LoVo (cell line): ENCODE measurements around the gene ASPHD1.
"Not testable (repeated sequence)": the region's sequence is repeated elsewhere in the genome, so short reads cannot be mapped to it uniquely, and the experiment has no call there.

Source experiments
- DNase-seq: peaks from one replicate; pipeline ENCODE4 v3.0.0-alpha.2; 2016; ENCODE audit warnings: low spot score

Gene ASPHD1

DNA sequence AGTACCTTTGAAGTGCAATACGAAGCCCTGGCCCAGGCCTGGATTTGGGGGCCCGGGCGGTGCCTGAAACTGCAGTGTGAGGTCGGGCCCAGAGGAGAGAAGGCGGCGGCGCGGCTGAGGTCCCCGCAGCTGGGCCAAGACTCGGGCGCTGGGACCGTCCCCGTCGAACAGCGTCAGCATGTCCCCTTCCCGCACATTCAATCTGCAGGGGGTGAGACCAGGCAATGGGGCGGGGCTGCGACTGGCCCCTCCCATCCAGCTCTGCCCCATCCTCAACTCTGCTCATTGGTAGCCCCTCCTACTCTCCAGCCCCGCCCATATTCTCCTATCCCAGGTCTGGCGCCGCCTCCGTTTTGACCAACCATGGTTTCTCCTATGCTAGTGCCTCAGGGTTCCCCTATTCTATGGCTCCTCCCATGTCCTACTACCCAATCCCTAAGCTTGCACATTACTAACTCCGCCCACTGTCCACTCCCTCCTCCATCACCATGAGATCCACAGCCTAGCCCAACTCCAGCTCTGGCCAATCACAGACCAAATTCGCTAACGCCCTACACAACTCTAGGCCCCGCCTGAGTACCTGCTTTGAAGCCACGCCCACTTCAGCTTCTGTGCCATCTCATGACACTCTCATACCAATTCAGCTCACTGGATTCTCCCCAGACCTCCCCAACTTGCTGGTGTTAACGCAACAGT, 22.9 kb upstream of the ASPHD1 start:
- no peak for DNase-seq

DNA sequence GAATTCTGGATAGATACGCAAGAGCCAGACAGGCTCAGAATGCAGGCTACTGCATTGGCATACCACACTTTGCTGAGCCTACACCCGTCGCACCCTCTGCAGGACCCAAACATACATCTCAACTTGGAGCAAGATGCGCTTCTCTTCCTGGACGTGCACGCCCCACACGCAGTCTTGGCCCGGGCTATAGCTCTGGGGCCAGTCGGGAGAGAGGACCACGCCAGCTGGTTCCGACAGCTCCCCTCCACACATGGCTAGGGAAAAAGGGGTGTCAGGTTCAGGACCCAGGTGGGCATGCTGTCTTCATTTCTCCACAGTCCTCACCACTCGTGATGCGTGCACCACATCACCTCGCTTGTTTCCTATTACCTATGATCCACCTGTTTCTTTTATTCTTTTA, 22.1 kb upstream of the ASPHD1 start:
- no peak for DNase-seq

DNA sequence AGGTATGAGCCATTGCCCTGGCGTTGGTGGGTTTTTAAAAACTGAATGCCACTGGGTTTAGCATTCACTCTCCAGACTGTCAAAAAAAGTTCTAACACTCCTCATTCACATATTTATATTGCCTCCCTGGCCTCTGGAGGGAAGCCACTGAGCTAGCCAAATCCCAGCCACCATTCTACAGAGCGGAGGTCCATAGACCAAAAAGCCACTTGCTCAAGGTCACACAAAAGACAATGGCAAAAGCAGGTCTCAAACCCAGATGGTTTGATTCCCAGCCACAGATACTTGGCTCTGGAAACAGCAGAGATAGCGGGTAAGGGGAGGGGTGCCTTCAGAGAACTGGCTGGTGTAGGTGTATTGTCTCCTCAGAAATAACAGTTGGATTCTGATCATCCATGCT, 19.2 kb upstream of the ASPHD1 start:
- no peak for DNase-seq

DNA sequence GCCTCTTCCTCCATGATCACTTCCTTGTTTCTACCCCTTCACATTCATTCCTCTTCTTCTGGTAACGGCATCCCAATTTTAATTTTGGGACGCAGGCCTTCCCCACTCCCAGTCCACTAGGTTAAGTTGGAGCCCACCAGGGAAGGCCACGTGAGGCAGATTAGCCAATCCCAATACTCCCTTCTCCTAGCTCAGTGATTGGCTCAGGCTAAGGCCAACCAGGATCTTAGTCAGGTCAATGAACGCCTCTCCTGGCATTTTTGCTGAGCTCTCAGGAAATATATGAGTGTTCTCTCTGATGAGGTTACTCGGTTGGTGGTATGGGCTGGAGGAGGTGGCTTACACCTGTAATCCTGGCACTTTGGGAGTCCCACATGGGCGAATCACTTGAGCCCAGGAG, 16.3 kb upstream of the ASPHD1 start:
- no peak for DNase-seq

DNA sequence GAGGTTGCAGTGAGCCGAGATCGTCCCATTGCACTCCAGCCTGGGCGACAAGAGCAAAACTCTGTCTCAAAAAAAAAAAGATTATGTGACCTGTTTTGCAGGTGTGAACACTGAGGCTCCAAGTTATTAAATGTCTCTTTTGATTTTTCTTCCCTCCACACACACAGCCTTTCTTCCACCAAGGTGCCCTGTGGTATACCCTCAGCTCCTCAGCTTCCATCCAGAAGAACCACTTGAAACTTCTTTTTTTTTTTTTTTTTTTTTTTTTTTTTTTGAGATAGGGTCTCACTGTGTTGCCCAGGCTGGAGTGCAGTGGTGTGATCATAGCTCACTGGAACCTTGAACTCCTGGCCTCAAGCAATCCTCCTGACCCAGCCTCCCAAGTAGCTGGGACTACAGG, 10.9 kb upstream of the ASPHD1 start:
- not testable (repeated sequence) for DNase-seq

DNA sequence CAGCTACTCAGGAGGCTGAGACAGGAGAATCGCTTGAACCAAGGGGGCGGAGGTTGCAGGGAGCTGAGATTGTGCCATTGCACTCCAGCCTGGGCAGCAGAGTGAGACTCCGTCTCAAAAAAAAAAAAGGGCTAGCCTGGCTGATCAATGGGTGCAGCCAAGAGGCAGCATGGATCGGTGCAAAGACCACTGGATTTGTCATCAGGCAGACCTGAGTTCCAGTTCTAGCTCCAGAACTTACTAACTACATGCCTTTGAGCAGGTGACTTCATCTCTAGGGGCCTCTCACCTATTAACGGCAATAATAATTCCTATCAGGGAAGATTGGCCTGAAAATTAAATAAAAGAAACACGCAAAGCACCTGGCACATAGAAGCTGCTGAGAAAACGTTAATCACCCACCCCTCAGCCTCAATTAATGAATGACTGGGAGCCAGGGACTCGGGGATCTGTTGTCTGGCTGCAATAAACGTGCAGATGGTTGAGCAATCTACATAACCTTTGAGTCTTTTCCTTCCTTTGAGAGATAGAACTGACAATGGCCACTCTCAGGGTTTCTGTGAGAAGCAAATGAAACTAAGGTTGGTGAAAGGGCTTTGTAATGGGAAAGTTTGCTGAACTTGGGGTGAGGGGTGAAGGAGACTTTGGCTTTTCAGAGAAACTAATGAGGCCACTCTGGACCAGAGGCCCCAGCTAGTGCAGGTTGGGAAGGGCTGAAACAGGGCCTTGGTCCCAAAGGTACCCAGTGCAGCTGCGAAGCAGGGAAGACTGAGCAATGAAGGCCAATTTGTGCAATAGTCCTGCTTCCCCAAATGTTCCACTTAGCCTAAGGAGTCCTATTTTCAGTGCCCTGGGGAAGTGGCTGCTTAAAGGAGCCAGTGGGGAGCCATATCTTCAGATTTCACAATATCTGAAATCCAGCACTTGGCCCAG, 8.5 kb upstream of the ASPHD1 start:
- no peak for DNase-seq

DNA sequence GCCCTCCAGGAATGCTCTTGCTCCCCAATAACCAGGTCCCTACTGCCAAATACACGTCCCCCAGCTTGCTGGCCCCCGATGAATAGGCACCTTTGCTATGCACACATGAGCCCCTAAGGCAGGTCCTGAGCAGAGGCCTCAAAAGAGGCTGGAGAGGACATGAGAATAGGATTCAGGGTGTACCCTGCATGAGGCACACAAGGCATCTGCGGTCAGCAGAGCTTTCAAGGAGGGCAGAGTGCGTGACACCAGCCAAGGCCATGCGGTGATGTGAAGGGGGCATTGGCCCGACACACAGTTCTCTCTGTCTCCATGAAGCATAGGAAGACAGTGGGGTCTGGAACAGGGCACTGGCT, 7.9 kb upstream of the ASPHD1 start:
- no peak for DNase-seq

DNA sequence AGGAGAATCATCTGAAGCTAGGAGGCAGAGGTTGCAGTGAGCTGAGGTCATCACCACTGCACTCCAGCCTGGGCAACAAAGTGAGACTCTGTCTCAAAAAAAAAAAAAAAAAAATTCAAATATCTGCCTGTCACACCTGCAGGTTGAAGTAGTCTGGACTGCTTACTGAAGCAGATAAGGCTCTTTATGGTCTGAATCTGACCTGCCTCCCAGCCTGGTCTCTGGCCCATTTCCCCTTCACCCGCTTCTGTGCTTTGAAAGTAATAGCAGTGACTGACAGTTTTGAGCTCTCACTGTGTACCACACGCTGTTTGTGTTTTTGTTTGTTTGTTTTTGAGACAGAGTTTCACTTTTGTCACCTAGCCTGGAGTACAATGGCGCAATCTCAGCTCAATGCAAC, 6.7 kb upstream of the ASPHD1 start:
- DNase-seq: no peak

DNA sequence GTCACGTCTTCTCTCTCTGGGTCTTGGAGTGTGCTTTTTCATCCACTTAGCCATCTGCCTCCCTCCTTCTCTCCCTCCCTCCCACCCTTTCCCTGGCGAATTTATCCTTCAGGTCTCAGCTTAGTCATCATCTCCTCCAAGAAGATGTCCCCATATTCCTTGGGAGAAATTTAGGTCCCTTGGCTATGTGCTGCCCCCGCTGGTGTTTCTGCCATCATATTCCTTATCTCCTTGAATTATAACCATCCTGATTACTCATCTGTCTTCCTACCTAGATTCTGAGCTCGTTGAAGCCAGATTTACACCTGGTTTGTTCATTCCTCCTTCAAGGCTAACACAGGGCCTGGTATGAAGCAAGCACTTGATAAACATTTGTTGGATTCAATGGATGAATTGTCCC, 5.9 kb upstream of the ASPHD1 start:
- no peak for DNase-seq

DNA sequence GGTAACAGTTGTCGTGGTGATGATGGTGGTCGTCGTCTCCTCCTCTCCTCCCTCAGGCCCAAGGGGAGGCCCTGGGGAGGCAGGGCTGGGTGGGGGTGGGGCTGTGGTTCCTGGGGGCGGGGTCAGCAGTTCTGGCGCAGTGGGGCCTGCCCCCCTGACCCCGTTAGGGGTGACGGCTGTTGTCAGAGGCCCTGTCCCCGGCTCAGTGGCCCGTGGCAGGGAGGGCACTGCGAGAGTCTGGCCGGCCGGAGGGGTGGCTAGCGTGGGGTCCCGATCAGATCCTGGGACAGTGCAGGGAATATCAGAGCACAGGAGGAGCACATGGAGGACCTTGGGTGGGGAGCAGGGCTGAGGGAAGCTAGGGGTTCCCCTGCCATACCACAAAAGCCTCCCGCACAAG, 3.4 kb upstream of the ASPHD1 start:
- DNase-seq: no peak

DNA sequence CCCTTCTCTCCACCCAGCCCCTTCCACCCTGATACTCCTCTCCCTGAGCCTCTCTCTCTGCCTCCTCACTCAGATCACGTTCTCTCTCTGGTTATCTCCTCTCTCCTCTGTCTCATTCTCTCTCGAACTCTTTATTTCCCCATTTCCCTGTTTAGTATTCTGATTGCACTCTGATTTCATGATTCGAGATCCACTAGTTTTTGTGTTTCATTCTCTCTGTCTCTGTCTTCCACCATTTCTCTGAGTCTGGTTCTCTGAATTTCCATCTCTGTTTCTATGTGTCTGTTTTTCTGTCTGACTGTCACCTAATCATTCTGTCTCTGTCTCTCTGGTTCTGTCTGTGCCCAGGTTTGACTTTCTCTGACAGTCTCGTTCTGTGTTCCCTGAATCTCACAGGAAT, 3.0 kb upstream of the ASPHD1 start:
- no peak for DNase-seq

DNA sequence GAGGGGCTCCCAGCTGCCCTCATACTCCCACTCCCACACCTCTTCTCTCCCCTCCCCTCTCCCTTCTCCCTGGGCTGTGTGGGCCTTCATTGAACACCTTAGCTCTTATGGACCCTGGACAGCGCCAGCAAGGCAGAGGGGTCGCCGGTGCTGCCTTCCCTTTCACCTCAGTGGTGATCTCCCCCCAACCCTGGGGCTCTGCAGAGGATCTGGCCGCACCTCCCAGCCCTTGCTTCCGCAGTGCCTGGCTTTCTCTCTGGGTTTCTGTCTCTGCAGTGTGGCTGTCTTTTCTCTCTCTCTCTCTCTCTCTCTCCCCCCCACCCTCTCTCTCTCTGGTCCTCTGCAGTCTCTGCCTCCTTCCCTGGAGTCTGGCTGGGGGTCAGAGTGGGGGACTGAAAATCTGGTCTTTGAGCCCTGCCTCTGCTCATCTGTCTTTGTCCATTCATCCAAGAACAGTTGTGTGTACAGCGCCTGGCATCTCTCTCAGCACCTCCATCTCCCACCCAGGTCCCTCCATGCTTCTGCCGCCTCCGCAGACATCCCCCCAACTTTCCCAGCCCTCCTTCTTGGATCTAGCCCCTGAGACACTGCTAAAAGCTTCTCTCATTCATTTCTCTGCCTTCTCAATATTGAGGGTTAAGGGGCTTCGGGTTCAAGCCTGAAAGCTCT, 2.0 kb upstream of the ASPHD1 start:
- no peak for DNase-seq

DNA sequence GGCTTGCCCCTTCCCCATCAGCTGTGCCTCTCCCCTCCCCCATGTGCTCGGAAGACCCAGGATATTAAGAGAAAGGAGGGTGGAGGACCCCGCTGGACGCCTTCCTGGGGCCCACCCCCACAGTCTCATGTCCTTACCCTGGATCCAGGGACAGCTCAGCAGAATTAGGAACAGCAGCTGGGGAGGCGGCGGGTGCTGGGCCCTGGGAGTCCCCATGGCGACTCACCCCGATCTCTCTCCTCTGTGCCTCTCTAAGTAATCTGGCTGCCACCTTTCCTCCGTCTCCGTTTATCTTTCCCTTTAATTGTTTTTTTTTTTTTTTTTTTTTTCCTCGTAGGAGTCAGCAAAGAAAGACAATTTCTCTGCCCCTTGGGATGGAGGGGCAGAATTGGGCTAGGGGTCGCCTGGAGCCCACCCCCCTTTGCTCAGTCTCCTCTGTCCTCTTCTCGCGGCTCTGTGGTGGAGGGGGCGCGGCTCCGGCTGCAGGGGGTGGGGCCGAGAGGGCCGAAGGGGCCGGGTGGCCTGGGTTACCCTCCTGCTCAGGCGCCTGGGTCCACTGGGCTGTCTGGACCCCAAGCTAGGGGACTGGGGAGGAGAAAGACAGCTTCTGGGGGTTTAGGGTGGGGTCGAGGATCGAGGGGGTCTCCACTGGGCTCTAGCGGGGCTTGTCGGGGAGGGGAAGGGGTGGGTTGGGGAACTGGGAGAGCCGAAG, 1.3 kb upstream of the ASPHD1 start:
- no peak for DNase-seq

DNA sequence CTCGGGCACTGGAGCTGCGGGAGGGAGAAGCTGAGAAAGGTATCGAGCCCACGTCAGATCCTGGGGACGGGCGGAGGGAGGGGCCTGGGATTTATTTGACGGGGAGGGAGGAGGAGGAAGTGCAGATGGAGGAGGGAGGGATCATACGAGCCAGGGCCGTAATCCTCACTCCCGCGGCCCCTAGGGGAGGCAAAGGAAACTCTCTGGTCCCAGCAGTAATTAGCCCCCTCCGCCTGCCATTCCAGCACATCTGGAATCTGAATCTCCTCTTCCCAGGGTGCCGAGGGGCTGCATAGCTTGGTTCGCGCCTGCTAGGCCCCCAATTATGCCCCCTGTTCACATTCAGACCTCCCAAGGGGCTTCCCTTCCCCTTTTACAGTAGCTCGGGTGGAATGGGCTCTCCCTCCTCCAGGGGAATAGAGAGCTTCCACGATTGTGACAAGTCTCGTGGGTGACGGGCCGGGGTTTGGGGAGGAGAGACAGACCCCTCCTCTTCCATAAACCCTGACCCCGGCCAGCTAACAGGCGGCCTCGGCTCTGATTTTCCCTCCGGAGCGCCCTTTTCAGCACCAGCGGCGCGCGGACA, 679 bp upstream of the ASPHD1 start, which contains the start of gene SEZ6L2:
Gene SEZ6L2 (minus strand): TSS at position 35 of the 586 bp plus-strand sequence. CDS start 531 bp downstream, outside the sequence.
- DNase-seq: peak; percentile 87

DNA sequence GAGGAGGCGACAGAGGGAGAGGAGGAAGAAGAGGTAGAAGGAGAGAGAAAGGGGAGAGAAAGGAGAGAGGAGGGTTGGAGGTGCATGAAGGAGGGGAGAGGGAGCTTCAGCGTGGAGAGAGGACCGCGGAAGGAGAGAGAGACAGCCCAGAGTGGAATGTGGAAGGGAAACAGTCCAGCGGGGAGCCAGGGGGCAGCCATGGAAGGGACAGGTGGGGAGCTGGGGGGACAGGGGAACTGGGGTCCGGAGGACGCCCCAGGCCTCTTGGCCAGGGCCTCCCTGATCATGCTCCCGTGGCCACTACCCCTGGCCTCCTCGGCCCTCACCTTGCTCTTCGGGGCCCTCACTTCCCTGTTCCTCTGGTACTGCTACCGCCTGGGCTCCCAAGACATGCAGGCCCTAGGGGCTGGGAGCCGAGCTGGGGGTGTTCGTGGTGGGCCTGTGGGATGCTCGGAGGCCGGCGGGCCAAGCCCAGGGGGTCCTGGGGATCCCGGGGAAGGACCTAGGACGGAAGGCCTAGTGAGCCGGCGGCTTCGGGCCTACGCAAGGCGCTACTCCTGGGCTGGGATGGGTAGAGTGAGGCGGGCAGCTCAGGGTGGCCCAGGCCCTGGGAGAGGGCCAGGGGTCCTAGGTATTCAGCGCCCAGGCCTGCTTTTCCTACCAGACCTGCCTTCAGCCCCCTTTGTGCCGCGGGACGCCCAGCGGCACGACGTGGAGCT, 759 bp downstream of the ASPHD1 start:
- DNase-seq: no peak

DNA sequence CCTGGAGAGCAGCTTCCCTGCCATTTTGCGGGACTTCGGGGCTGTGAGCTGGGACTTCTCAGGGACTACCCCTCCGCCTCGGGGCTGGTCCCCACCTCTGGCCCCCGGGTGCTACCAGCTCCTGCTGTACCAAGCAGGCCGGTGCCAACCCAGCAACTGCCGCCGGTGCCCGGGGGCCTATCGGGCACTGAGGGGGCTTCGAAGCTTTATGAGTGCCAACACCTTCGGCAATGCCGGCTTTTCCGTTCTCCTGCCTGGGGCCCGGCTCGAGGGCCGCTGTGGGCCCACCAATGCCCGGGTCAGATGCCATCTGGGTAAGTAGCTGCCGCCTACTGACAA, 1.3 kb downstream of the ASPHD1 start:
- no peak for DNase-seq

DNA sequence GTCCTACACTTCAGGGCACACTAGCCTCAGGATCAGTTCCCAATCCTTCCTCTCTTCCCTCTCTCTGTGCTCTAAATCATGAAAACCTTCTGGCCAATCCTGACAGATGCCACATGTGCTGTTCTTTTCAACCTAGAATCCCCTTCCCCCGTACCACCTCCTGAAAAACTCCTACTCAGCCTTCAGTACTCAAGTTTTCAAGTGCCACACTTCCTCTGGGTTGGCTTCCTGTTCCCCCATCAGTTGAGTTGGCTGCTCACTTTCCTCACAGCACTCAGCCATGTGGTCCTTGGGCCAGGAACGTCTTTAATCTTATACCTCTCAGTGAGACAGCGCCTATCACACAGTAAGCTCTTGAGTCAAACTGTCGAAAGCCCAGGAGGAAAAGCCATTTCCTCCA, 3.3 kb downstream of the ASPHD1 start:
- DNase-seq: no peak

DNA sequence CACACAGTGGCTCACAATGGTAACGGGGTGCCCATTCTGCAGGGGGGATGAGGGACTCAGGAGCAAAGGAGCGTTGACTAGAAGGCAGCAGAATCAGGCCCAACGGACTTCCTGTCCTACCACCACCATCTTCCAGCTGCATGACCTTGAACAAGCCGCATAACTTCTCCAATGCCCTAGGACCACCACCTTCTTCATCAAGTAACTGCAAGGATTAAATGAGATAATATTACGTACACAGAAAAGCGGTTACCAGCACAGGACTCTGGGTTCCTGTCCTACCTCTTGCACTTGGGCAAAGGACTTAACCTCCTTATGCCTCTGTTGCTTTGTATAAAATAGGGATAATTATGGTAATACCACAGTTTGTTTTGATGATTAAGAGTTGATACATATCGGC, 4.7 kb downstream of the ASPHD1 start:
- no peak for DNase-seq

DNA sequence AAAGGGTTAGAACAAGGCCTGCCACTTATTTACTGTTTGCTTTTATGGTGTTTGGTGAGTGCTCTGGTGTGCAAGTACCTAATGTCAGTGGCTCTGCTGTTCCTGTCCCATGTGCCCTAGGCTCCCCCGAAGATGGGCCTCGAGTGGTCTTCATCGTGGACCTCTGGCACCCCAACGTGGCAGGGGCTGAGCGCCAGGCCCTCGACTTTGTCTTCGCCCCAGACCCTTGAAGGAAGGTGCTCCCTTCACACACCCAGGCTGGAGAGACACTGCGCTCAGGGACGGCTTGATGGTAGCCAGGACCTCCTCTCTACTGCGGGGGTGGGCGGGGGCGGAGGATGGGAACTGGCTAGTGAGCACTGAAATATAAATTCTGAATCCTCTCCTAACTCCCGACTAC, 5.4 kb downstream of the ASPHD1 start:
- DNase-seq: no peak

DNA sequence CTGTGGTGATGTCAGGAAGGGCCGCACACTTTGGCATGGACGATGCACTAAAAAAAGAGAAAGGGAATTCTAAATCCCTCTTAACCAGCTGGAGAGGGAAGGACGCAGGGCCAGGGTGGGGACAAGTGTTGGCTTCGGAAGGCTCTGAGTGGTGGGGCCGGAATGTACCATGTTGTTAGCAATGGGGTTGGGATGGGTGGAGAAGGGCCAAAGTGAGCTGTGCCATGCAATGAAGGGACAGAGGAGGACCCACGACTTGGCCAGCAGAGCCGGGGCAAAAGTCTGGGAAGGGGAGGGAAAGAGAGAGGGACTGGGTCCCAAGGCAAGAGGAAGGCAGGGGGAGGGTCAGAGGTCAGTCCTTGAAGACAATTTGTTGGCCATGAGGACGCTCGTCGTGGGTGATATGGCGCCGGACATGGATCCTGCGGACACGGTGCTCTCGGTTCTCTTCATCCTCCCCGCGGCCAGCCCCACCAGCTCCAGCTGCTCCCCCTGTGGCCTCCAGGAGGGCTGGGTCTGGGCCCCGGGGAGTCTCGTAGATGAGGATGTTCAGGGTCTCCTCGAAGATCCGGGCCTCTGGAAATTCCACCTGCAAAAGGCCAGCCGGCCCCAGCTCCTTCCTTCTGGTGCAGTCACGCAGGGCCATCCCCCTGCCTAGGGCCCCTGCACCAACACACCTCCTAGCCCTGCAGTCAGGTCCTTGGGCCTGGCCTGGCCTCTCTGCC, 6.4 kb downstream of the ASPHD1 start:
- no peak for DNase-seq

DNA sequence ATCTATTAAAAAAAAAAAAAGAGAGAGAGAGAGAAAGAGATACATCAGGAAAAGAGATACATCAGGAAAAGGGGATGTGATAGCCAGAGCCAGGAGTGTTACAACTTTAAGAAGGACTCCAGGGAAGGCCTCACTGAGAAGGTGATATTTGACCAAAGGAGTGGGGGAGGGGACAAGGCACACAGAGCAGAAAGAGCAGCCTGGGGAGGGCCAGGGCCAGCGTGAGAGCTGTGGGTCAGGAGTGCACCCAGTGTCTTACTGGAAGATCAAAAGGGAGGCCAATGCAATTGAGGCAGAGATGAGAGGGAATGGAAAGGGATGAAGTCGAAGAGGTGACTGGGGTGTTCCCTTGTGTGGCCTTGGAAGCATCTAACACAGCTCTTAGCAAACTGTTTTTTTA, 7.7 kb downstream of the ASPHD1 start:
- DNase-seq: no peak
